ENCODE results near the gene FAM107B.

The FAM107B gene

DNA sequence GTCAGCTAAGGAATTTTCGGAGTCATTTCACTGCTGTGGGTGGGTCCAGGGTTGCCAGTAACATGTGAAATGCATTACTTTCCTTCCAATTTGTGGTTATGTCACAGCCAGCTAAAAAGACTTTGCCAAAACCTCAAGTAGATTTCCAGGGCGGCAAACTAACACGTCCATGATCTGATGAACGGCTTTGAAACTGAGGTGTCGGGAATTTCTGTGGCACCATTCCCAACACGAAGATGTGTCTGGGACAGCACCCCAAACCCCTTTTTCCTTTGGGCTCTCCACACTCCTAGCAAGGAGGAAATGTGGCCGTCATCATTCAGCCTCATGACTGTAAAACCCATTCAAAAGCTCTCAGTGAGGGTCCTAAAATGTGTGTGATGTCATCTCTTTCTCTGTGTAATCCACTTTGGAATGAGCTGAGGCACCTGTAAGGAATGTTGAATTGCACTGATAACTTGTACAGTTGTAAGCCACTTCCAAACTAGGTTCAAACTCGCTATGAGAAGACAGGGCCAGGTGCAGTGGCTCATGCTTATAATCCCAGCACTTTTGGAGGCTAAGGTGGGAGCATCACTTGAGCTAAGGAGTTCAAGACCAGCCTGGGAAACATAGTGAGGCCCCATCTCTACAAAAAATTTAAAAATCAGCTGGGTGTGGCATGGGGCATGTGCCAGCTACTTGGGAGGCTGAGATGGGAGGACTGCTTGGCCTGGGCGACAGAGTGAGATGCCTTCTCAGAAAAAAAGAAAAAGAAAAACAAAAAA lies 297.9 kb downstream of the FAM107B start:
- no peak for TF ChIP-seq CSDC2 (CRISPR knock-in tag; IDR thresholded peaks at IDR 0.05)
- TF ChIP-seq, protein P1, sequence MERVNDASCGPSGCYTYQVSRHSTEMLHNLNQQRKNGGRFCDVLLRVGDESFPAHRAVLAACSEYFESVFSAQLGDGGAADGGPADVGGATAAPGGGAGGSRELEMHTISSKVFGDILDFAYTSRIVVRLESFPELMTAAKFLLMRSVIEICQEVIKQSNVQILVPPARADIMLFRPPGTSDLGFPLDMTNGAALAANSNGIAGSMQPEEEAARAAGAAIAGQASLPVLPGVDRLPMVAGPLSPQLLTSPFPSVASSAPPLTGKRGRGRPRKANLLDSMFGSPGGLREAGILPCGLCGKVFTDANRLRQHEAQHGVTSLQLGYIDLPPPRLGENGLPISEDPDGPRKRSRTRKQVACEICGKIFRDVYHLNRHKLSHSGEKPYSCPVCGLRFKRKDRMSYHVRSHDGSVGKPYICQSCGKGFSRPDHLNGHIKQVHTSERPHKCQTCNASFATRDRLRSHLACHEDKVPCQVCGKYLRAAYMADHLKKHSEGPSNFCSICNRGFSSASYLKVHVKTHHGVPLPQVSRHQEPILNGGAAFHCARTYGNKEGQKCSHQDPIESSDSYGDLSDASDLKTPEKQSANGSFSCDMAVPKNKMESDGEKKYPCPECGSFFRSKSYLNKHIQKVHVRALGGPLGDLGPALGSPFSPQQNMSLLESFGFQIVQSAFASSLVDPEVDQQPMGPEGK (CRISPR knock-in tag; IDR thresholded peaks at IDR 0.05; ENCODE audit: borderline replicate concordance): no peak
- TF ChIP-seq ZFP30 (CRISPR knock-in tag; IDR thresholded peaks at IDR 0.05): no peak
- TF ChIP-seq OSR1 (CRISPR knock-in tag; IDR thresholded peaks at IDR 0.05): no peak
- no peak for TF ChIP-seq GLIS3 (CRISPR knock-in tag; IDR thresholded peaks at IDR 0.05)
- TF ChIP-seq ZFP3 (CRISPR knock-in tag; IDR thresholded peaks at IDR 0.05): no peak
- no peak for TF ChIP-seq TCF4 (CRISPR knock-in tag; IDR thresholded peaks at IDR 0.05; ENCODE audit: borderline replicate concordance)
- TF ChIP-seq, protein P2, sequence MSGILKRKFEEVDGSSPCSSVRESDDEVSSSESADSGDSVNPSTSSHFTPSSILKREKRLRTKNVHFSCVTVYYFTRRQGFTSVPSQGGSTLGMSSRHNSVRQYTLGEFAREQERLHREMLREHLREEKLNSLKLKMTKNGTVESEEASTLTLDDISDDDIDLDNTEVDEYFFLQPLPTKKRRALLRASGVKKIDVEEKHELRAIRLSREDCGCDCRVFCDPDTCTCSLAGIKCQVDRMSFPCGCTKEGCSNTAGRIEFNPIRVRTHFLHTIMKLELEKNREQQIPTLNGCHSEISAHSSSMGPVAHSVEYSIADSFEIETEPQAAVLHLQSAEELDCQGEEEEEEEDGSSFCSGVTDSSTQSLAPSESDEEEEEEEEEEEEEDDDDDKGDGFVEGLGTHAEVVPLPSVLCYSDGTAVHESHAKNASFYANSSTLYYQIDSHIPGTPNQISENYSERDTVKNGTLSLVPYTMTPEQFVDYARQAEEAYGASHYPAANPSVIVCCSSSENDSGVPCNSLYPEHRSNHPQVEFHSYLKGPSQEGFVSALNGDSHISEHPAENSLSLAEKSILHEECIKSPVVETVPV (CRISPR knock-in tag; IDR thresholded peaks at IDR 0.05): no peak
- no peak for TF ChIP-seq PPARA (CRISPR knock-in tag; IDR thresholded peaks at IDR 0.05; ENCODE audit: borderline replicate concordance)
- no peak for TF ChIP-seq ZNF565 (CRISPR knock-in tag; conservative IDR thresholded peaks at IDR 0.05; ENCODE audit: low read depth)
- no peak for TF ChIP-seq ESRRG (CRISPR knock-in tag; IDR thresholded peaks at IDR 0.05)
- TF ChIP-seq ZC3H10 (CRISPR knock-in tag; IDR thresholded peaks at IDR 0.05): no peak
- no peak for ATAC-seq

DNA sequence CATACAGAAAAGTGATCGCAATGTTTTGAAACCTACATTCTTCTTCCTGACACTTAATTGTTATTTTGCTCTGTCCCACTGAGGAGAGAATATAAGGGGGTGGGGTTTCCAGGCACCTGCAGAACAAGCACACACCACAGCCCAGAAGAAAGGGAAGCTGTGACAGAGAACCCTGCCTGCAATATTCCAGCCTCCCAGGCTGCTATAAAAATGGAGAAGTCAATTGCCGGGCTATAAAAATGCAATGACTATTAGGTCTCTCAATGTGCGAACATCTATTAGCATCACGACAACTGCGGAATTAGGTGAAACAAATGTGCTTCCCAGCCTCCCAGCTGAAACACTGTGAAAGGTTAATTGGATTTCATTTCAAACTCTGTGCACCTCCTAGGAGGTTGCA lies 298.7 kb downstream of the FAM107B start:
- ATAC-seq: no peak
- no peak for TF ChIP-seq RARB (CRISPR knock-in tag; IDR thresholded peaks at IDR 0.05)
- no peak for TF ChIP-seq CSDC2 (CRISPR knock-in tag; IDR thresholded peaks at IDR 0.05)
- no peak for TF ChIP-seq BACH2 (CRISPR knock-in tag; IDR thresholded peaks at IDR 0.05; ENCODE audit: borderline replicate concordance)
- TF ChIP-seq PPARA (CRISPR knock-in tag; IDR thresholded peaks at IDR 0.05; ENCODE audit: borderline replicate concordance): no peak
- no peak for TF ChIP-seq ZNF8 (CRISPR knock-in tag; IDR thresholded peaks at IDR 0.05)
- TF ChIP-seq ZNF565 (CRISPR knock-in tag; conservative IDR thresholded peaks at IDR 0.05; ENCODE audit: low read depth): no peak
- no peak for TF ChIP-seq ISL1 (CRISPR knock-in tag; IDR thresholded peaks at IDR 0.05)

DNA sequence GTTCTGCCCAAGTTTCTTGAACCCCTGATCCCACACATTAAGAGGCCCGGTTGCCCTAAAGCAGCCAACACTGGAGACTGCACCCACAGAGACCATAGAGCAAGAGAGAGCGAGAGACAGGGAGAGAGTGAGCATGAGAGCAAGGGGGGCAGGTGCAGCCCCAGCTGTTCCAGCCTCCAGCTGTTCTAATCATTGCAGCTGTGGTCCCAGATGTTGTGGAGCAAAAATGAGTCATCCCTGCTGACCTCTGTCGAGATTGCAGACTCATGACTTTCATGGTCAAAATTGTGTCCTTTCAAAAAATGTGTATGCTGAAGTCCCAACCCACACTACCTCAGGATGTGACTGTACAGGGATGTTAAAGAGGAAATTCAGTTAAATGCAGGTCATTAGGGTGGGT lies 300.0 kb downstream of the FAM107B start:
- TF ChIP-seq ISL1 (CRISPR knock-in tag; IDR thresholded peaks at IDR 0.05): no peak
- no peak for TF ChIP-seq ESRRG (CRISPR knock-in tag; IDR thresholded peaks at IDR 0.05)
- TF ChIP-seq BACH2 (CRISPR knock-in tag; IDR thresholded peaks at IDR 0.05; ENCODE audit: borderline replicate concordance): no peak
- no peak for TF ChIP-seq RARB (CRISPR knock-in tag; IDR thresholded peaks at IDR 0.05)
- no peak for TF ChIP-seq GLIS3 (CRISPR knock-in tag; IDR thresholded peaks at IDR 0.05)
- TF ChIP-seq TOX (CRISPR knock-in tag; IDR thresholded peaks at IDR 0.05; ENCODE audit: borderline replicate concordance): no peak
- no peak for TF ChIP-seq PPARA (CRISPR knock-in tag; IDR thresholded peaks at IDR 0.05; ENCODE audit: borderline replicate concordance)
- no peak for TF ChIP-seq ZNF70 (CRISPR knock-in tag; IDR thresholded peaks at IDR 0.05)
- no peak for TF ChIP-seq SNAI2 (CRISPR knock-in tag; IDR thresholded peaks at IDR 0.05)
- no peak for TF ChIP-seq ZNF565 (CRISPR knock-in tag; conservative IDR thresholded peaks at IDR 0.05; ENCODE audit: low read depth)
- TF ChIP-seq ZFP30 (CRISPR knock-in tag; IDR thresholded peaks at IDR 0.05): no peak
- no peak for ATAC-seq

DNA sequence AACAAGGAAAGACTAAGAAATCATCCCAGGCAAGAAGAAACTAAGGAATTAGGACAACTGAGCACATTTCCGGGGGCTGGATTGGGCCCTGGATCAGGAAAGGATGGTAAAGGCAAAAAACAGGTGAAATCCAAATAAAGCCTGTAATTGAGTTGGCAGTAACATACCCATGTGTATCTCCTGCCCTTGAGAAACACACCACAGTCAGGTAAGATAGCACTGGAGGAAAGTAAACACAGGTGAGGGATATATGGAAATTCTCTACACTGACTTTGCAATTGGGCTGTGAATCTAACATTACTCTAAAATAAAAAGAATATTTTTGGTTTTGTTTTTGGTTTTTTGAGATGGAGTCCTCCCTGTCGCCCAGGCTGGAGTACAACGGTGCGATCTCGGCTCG lies 303.8 kb downstream of the FAM107B start:
- ATAC-seq: no peak
- no peak for TF ChIP-seq CSDC2 (CRISPR knock-in tag; IDR thresholded peaks at IDR 0.05)
- TF ChIP-seq PPARA (CRISPR knock-in tag; IDR thresholded peaks at IDR 0.05; ENCODE audit: borderline replicate concordance): no peak
- TF ChIP-seq ESRRG (CRISPR knock-in tag; IDR thresholded peaks at IDR 0.05): no peak
- TF ChIP-seq, protein P3, sequence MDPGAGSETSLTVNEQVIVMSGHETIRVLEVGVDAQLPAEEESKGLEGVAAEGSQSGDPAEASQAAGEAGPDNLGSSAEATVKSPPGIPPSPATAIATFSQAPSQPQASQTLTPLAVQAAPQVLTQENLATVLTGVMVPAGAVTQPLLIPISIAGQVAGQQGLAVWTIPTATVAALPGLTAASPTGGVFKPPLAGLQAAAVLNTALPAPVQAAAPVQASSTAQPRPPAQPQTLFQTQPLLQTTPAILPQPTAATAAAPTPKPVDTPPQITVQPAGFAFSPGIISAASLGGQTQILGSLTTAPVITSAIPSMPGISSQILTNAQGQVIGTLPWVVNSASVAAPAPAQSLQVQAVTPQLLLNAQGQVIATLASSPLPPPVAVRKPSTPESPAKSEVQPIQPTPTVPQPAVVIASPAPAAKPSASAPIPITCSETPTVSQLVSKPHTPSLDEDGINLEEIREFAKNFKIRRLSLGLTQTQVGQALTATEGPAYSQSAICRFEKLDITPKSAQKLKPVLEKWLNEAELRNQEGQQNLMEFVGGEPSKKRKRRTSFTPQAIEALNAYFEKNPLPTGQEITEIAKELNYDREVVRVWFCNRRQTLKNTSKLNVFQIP (CRISPR knock-in tag; IDR thresholded peaks at IDR 0.05; ENCODE audit: borderline replicate concordance, low read depth): no peak
- TF ChIP-seq, protein P2 (CRISPR knock-in tag; IDR thresholded peaks at IDR 0.05): no peak
- TF ChIP-seq ZFP3 (CRISPR knock-in tag; IDR thresholded peaks at IDR 0.05): no peak
- TF ChIP-seq, protein P1 (CRISPR knock-in tag; IDR thresholded peaks at IDR 0.05; ENCODE audit: borderline replicate concordance): no peak
- no peak for TF ChIP-seq RARB (CRISPR knock-in tag; IDR thresholded peaks at IDR 0.05)

Measured in SK-N-SH treated with all-trans-retinoic acid at 6 μM for 48 hours (cell line).